IMR-90 (cell line): ENCODE measurements around the gene ARHGEF39. TPM values are rescaled to one million over a fixed set of nuclear protein-coding genes. Genes with fewer than 3 reads are reported as not detected.

Experiments used
- ATAC-seq: fragments of 200-7000 bp; cut with Tn5 transposase; 2 replicates; pipeline ENCODE4 v1.9.1; 2020; ENCODE audit warnings: low read depth, mild to moderate bottlenecking, moderate library complexity
- BruUV-seq: library from RNA; stranded (reverse); fragments of 400-500 nt; replicated peaks from 2 replicates; lab custom pipeline; 2021; lab: Mats Ljungman, UMichigan
- CTCF ChIA-PET: fragments of 300-600 bp; formaldehyde crosslinking; extraction: SDS; loops from one replicate; lab custom pipeline; 2021; ENCODE audit warnings: antibody characterized with exemption; lab: Yijun Ruan, JAX
- POLR2A ChIA-PET: fragments of 300-600 bp; sonication (Branson Sonifier 250); formaldehyde crosslinking; loops from one replicate; lab custom pipeline; 2022; ENCODE audit warnings: antibody characterized with exemption; ENCODE audit not compliant: unreplicated experiment; lab: Charles Lee
- DNase-seq: peaks from one replicate; pipeline ENCODE4 v3.0.0; 2013
- H2AFZ ChIP-seq: replicated peaks from 2 replicates; pipeline ENCODE3; 2013; ENCODE audit warnings: low read length, mild to moderate bottlenecking; ENCODE audit not compliant: poor library complexity
- H2AK5ac ChIP-seq: 2 replicates; pipeline ENCODE4 v1.6.1; 2013; ENCODE audit warnings: low read depth, low read length, inconsistent platforms
- H2AK9ac ChIP-seq: replicated peaks from 2 replicates; pipeline ENCODE3; 2013; ENCODE audit warnings: mild to moderate bottlenecking, low read depth, low read length, moderate library complexity; ENCODE audit not compliant: poor library complexity
- H2BK120ac ChIP-seq: 2 replicates; pipeline ENCODE4 v1.6.1; 2013; ENCODE audit warnings: low read depth, low read length, inconsistent platforms
- H2BK15ac ChIP-seq: 3 replicates; pipeline ENCODE4 v1.6.1; 2013; ENCODE audit warnings: low read depth, low read length, inconsistent platforms
- H2BK20ac ChIP-seq: 2 replicates; pipeline ENCODE4 v1.6.1; 2013; ENCODE audit warnings: low read depth, mild to moderate bottlenecking, inconsistent platforms, low read length, moderate library complexity
- H2BK5ac ChIP-seq: 2 replicates; pipeline ENCODE4 v1.6.1; 2013; ENCODE audit warnings: mild to moderate bottlenecking, low read depth, low read length, inconsistent platforms; ENCODE audit not compliant: poor library complexity, severe bottlenecking
- H3K14ac ChIP-seq: replicated peaks from 2 replicates; pipeline ENCODE4 v1.6.1; 2013; ENCODE audit warnings: low read depth, low read length, inconsistent platforms
- H3K18ac ChIP-seq: 2 replicates; pipeline ENCODE4 v1.6.1; 2013; ENCODE audit warnings: low read depth, low read length, control low read depth
- H3K23ac ChIP-seq: 2 replicates; pipeline ENCODE4 v1.6.1; 2013; ENCODE audit warnings: low read depth, low read length, inconsistent platforms
- H3K27ac ChIP-seq: 2 replicates; pipeline ENCODE4 v1.5.1; 2013; ENCODE audit warnings: mild to moderate bottlenecking, control low read depth, low read length; ENCODE audit not compliant: insufficient read depth
- H3K27me3 ChIP-seq: 2 replicates; pipeline ENCODE4 v1.6.1; 2013; ENCODE audit warnings: low read length; ENCODE audit not compliant: control insufficient read depth, insufficient read depth
- H3K36me3 ChIP-seq: 2 replicates; pipeline ENCODE4 v1.6.1; 2013; ENCODE audit warnings: low read length, mixed read lengths; ENCODE audit not compliant: control insufficient read depth, insufficient read depth
- H3K4ac ChIP-seq: 2 replicates; pipeline ENCODE4 v1.6.1; 2013; ENCODE audit warnings: low read depth, low read length, inconsistent platforms
- H3K4me1 ChIP-seq: 2 replicates; pipeline ENCODE4 v1.6.1; 2013; ENCODE audit warnings: low read length, mixed read lengths; ENCODE audit not compliant: control insufficient read depth, insufficient read depth
- H3K4me2 ChIP-seq: 2 replicates; pipeline ENCODE4 v1.6.1; 2013; ENCODE audit warnings: low read depth, mild to moderate bottlenecking, control low read depth, low read length, moderate library complexity
- H3K4me3 ChIP-seq: 2 replicates; pipeline ENCODE4 v1.5.1; 2013; ENCODE audit warnings: low read depth, mild to moderate bottlenecking, control low read depth, low read length, moderate library complexity; ENCODE audit not compliant: insufficient read depth
- H3K56ac ChIP-seq: 2 replicates; pipeline ENCODE4 v1.6.1; 2013; ENCODE audit warnings: low read length, inconsistent platforms; ENCODE audit not compliant: insufficient read depth; ENCODE audit errors: extremely low read depth
- H3K79me1 ChIP-seq, 2 experiments: 2 replicates each; pipeline ENCODE4 v1.6.1; 2013; ENCODE audit warnings: low read length in 2 of 2, inconsistent platforms in 1 of 2, low read depth in 1 of 2
- H3K9ac ChIP-seq: 2 replicates; pipeline ENCODE4 v1.6.1; 2013; ENCODE audit warnings: low read depth, low read length, control low read depth
- H3K9me1 ChIP-seq: 2 replicates; pipeline ENCODE4 v1.6.1; 2013; ENCODE audit warnings: low read length, inconsistent platforms; ENCODE audit not compliant: insufficient read depth
- H3K9me3 ChIP-seq: 2 replicates; pipeline ENCODE4 v1.6.1; 2013; ENCODE audit warnings: low read length; ENCODE audit not compliant: control insufficient read depth, insufficient read depth
- H4K20me1 ChIP-seq: 2 replicates; pipeline ENCODE4 v1.6.1; 2013; ENCODE audit warnings: low read length, inconsistent platforms; ENCODE audit not compliant: insufficient read depth
- H4K5ac ChIP-seq: 2 replicates; pipeline ENCODE4 v1.6.1; 2013; ENCODE audit warnings: mild to moderate bottlenecking, low read depth, low read length, control low read depth
- H4K8ac ChIP-seq, 2 experiments: 2 replicates each; pipeline ENCODE4 v1.6.1; 2013; ENCODE audit warnings: low read depth in 2 of 2, low read length in 2 of 2, control low read depth in 1 of 2, inconsistent platforms in 1 of 2
- H4K91ac ChIP-seq: 2 replicates; pipeline ENCODE4 v1.6.1; 2013; ENCODE audit warnings: low read depth, low read length, inconsistent platforms; ENCODE audit not compliant: insufficient read depth
- BHLHE40 ChIP-seq: fragments of 150-350 bp; IDR thresholded peaks from 2 replicates; pipeline ENCODE4 v1.6.1; 2016; ENCODE audit warnings: mild to moderate bottlenecking, low read depth, low read length
- CEBPB ChIP-seq: IDR thresholded peaks from 2 replicates; pipeline ENCODE4 v1.6.1; 2012; ENCODE audit warnings: low read depth, low read length, improper control_type of control experiment
- CTCF ChIP-seq: conservative IDR thresholded peaks from 2 replicates; pipeline ENCODE4 v1.5.1; 2012; ENCODE audit warnings: mild to moderate bottlenecking, low read depth, low read length, improper control_type of control experiment
- FOS ChIP-seq: fragments of 150-350 bp; IDR thresholded peaks from 2 replicates; pipeline ENCODE4 v1.6.1; 2016; ENCODE audit warnings: low read depth, low read length
- NFE2L2 ChIP-seq: fragments of 150-350 bp; IDR thresholded peaks from 2 replicates; pipeline ENCODE4 v1.6.1; 2016; ENCODE audit warnings: low read depth, mild to moderate bottlenecking, low read length
- RAD21 ChIP-seq: IDR thresholded peaks from 2 replicates; pipeline ENCODE4 v1.6.1; 2012; ENCODE audit warnings: low read length, improper control_type of control experiment
- RCOR1 ChIP-seq: IDR thresholded peaks from 2 replicates; pipeline ENCODE4 v1.6.1; 2012; ENCODE audit warnings: mild to moderate bottlenecking, low read length, improper control_type of control experiment; ENCODE audit not compliant: insufficient replicate concordance
- RFX5 ChIP-seq: IDR thresholded peaks from 2 replicates; pipeline ENCODE4 v1.8.0; 2012; ENCODE audit warnings: low read depth, mild to moderate bottlenecking, low read length, moderate library complexity
- SMC3 ChIP-seq: fragments of 150-350 bp; IDR thresholded peaks from 2 replicates; pipeline ENCODE4 v1.6.1; 2016; ENCODE audit warnings: low read depth, mild to moderate bottlenecking, antibody characterized with exemption, low read length, moderate library complexity
- WGBS, 2 experiments: methylation state at CpG; one replicate each; pipeline versions ENCODE4 v1.1.5 to v1.1.7; 2013; ENCODE audit warnings: missing lambda C conversion rate in 2 of 2; ENCODE audit not compliant: insufficient read length in 1 of 2; ENCODE audit errors: extremely low coverage in 2 of 2; 5-methylcytosine and 5-hydroxymethylcytosine counted together
- dilution Hi-C: fragments of 300-500 bp; cut with HindIII; formaldehyde crosslinking; loops from one replicate; pipeline ENCODE4 v1.14.3; 2018; ENCODE audit warnings: low sequenced_read_pairs; ENCODE audit not compliant: unreplicated experiment
- in situ Hi-C: fragments of 300-500 bp; cut with MboI; formaldehyde crosslinking; loops from 3 replicates; pipeline ENCODE4 v1.14.3; 2019; ENCODE audit warnings: low sequenced_read_pairs, inconsistent platforms, mixed read lengths
- intact Hi-C: fragments of 100-400 bp; cut with micrococcal nuclease; formaldehyde crosslinking; loops from 2 replicates; pipeline ENCODE4 v1.10.0; 2022
- polyA plus RNA-seq, 3 experiments: library from polyadenylated mRNA; depleted of rRNA; stranded (reverse); fragments of >200 nt; gene quantifications; 2 replicates each; pipeline ENCODE4 v1.2.3, GENCODE V29; 2012; ENCODE audit warnings: low replicate concordance in 1 of 3
- total RNA-seq: library from RNA; depleted of rRNA; stranded (reverse); fragments of >200 nt; gene quantifications from 2 replicates; pipeline ENCODE4 v1.2.3, GENCODE V29; 2012

Gene ARHGEF39
- total and polyA plus RNA-seq, 2 of the 4 experiments (the other 2 are of a cell fraction) = 2.5 to 2.8 TPM

DNA sequence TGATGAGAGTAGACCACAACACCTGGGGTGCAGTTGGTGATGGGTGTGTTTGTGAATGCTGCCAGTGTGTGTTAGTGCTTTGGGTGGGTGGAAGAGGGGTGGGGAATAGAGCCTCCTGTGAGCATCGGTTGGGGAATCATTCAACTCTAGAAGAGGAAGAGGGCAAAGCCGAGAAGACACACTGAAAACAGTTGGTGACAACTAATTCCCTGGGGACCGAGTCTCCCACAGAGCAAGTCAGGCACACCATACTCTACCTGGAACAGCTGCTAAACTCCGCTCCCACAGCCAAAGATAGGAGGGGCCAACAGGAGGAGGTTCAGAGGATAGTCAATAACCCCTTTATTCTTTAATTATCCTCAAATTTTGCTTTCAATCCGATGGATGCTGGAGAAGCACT, 1.6 kb upstream of the ARHGEF39 start:
- Histone ChIP-seq H4K20me1 (no peaks in the 10 kb centered on the region), H4K5ac (no peak overlapping the region), H2AFZ (no peak overlapping the region), H3K27ac (no peak overlapping the region), H4K91ac (peak overlapping the region; percentile 36; the same call in 1 of the 2 replicates), H2AK5ac (peak overlapping the region; percentile 12; the same call in 1 of the 2 replicates), H2BK20ac (no peak overlapping the region), H2BK5ac (no peak overlapping the region), H2BK120ac (0 out of 2 replicates have a peak overlapping the region, but pooled peaks have one; percentile 0), H3K9ac (no peak overlapping the region), H3K9me1 (peaks cover 29% of the 10 kb centered on the region), H2AK9ac (no peak overlapping the region), H3K79me1 (peaks cover 20 to 37% of the 10 kb centered on the region in 2 experiments; a peak in 3 of 4 replicates), H3K4me2 (no peak overlapping the region), H3K56ac (no peak overlapping the region), H3K27me3 (no peaks in the 10 kb centered on the region), H3K9me3 (no peaks in the 10 kb centered on the region), H4K8ac (peak overlapping the region in 1 of 2 experiments; percentile 63; a peak in 1 of 4 replicates), H3K18ac (no peak overlapping the region), H3K4me1 (peaks cover 22% of the 10 kb centered on the region), H2BK15ac (peak overlapping the region; percentile 46; the same call in 2 of the 3 replicates), H3K23ac (0 out of 2 replicates have a peak overlapping the region, but pooled peaks have one; percentile 1), H3K4me3 (no peak overlapping the region), H3K14ac (0 out of 2 replicates have a peak overlapping the region, but pooled peaks have one; percentile 0), H3K4ac (peak overlapping the region; percentile 12), H3K36me3 (no peaks in the 10 kb centered on the region)
- in situ Hi-C loops = no loop called here
- no peak for TF ChIP-seq FOS
- TF ChIP-seq CTCF = no peak
- no peak for TF ChIP-seq NFE2L2
- TF ChIP-seq SMC3 = no peak
- no peak for TF ChIP-seq RAD21
- no peak for TF ChIP-seq BHLHE40
- TF ChIP-seq RCOR1 = no peak
- no peak for TF ChIP-seq CEBPB
- TF ChIP-seq RFX5 = no peak
- intact Hi-C loops = no loop called here
- DNase-seq = no peak
- no TSS peak for BruUV-seq
- no peak for ATAC-seq
- WGBS, 2 experiments = 90% methylated on average over 2 of the region's 5 CpGs; no CpG with 5 or more reads in 1 of the 2 experiments
- CTCF ChIA-PET = no interaction called here
- POLR2A ChIA-PET = no interaction called here
- dilution Hi-C loops = no loop called here
